Measurements from ENCODE around the gene SORL1.

Gene SORL1

GRCh38 chr11:121670266-121670665 lies 218.2 kb downstream of the SORL1 start:
- DNase-seq, result no peak

- DNase-seq, result no peak
Measured at GRCh38 chr11:121670805-121671282, 218.7 kb downstream of the SORL1 start.

- no peak for DNase-seq
Measured at GRCh38 chr11:121671283-121672168, 219.4 kb downstream of the SORL1 start.

GRCh38 chr11:121672630-121673487 lies 220.7 kb downstream of the SORL1 start:
- DNase-seq, result no peak

- no peak for DNase-seq
Measured at GRCh38 chr11:121681550-121682268, 229.6 kb downstream of the SORL1 start.
